Testis (tissue), 3 donors: ENCODE measurements around the gene MTF1. TPM values are rescaled to one million over a fixed set of nuclear protein-coding genes. Genes with fewer than 3 reads are reported as not detected.
A peak's percentile ranks its signal among the peaks of the same experiment; 100 is the strongest.

Source experiments
- DNase-seq: peaks from one replicate; pipeline ENCODE4 v3.0.0-alpha.2; 2019
- H3K27ac ChIP-seq, 2 donors: fragments of 200-600 bp; sonication (generic); one replicate each; pipeline ENCODE4 v1.5.1; 2019
- H3K27me3 ChIP-seq: fragments of 200-600 bp; sonication (generic); one replicate; pipeline ENCODE4 v1.5.1; 2019
- H3K36me3 ChIP-seq: fragments of 200-600 bp; sonication (generic); one replicate; pipeline ENCODE4 v1.5.1; 2017; ENCODE audit warnings: low read depth; ENCODE audit errors: missing control alignments
- H3K4me1 ChIP-seq: fragments of 200-600 bp; sonication (generic); one replicate; pipeline ENCODE4 v1.5.1; 2019
- H3K4me3 ChIP-seq, 2 donors: fragments of 200-600 bp; sonication (generic); one replicate each; pipeline ENCODE4 v1.5.1; 2017 to 2019
- H3K9me3 ChIP-seq: fragments of 200-600 bp; sonication (generic); one replicate; pipeline ENCODE4 v1.5.1; 2017
- CTCF ChIP-seq, 3 experiments: fragments of 450-650 bp in 2 of 3; fragments of 200-600 bp in 1 of 3; sonication (generic) in 1 of 3; IDR thresholded peaks; one replicate each; pipeline ENCODE4 v1.5.1; 2016 to 2019; ENCODE audit warnings: antibody characterized with exemption in 3 of 3, mild to moderate bottlenecking in 2 of 3, moderate library complexity in 1 of 3
- POLR2A ChIP-seq: fragments of 450-650 bp; IDR thresholded peaks from one replicate; pipeline ENCODE4 v1.6.1; 2017; ENCODE audit warnings: antibody characterized with exemption, mild to moderate bottlenecking, moderate library complexity
- WGBS, 2 donors: methylation state at CpG; one replicate each; pipeline ENCODE4 v1.1.5; 2018; 5-methylcytosine and 5-hydroxymethylcytosine counted together
- intact Hi-C: fragments of 100-400 bp; cut with DNase I; formaldehyde crosslinking; loops from one replicate; pipeline ENCODE4 v1.15.1; 2023; ENCODE audit warnings: low total_unique reads
- polyA plus RNA-seq: library from polyadenylated mRNA; stranded (reverse); fragments of 350-450 nt; fragmentation: Illumina TruSeq; extraction: RNeasy Lipid Tissue Mini Kit (QIAGEN cat#74804); gene quantifications from one replicate; pipeline ENCODE4 v1.2.3, GENCODE V29; 2014; ENCODE audit warnings: low read depth, low replicate concordance; ENCODE audit not compliant: insufficient read depth
- total RNA-seq, 2 donors: library from RNA; depleted of rRNA; stranded (reverse); fragments of >200 nt; gene quantifications; one replicate each; pipeline ENCODE4 v1.2.3, GENCODE V29; 2016

MTF1 gene
- total and polyA plus RNA-seq, 3 donors from 2014 or later, result 12.8 to 35.9 (median 16.8) TPM

- Histone ChIP-seq H3K27ac (no peak overlapping the region), H3K4me3 (no peak overlapping the region), H3K9me3 (no peaks in the 10 kb centered on the region), H3K27me3 (no peaks in the 10 kb centered on the region), H3K36me3 (no peaks in the 10 kb centered on the region), H3K4me1 (no peaks in the 10 kb centered on the region)
- DNase-seq, result no peak
- WGBS, 2 donors, result 94 to 100% methylated on average over 1 of the region's 1 CpG
- intact Hi-C loops, result no loop called here
- TF ChIP-seq POLR2A, result no peak
- TF ChIP-seq CTCF (IDR thresholded peaks at IDR 0.05), result no peak
Observed at GRCh38 chr1:37866491-37866890, 7.1 kb upstream of the MTF1 start.

- Histone ChIP-seq H3K4me1 (no peaks in the 10 kb centered on the region), H3K9me3 (no peaks in the 10 kb centered on the region), H3K27me3 (no peaks in the 10 kb centered on the region), H3K36me3 (no peaks in the 10 kb centered on the region), H3K4me3 (no peak overlapping the region), H3K27ac (no peak overlapping the region)
- DNase-seq, result no peak
- WGBS, 2 donors, result 84 to 93% methylated on average over 5 to 6 of the region's 6 CpGs
- intact Hi-C loops, result no loop called here
- TF ChIP-seq POLR2A (no peak), CTCF (IDR thresholded peaks at IDR 0.05) (no peak)
Observed at GRCh38 chr1:37865348-37866120, 6.1 kb upstream of the MTF1 start.

- DNase-seq, result no peak
- intact Hi-C loops, result no loop called here
- Histone ChIP-seq H3K4me3 (no peak overlapping the region), H3K36me3 (no peaks in the 10 kb centered on the region), H3K27me3 (no peaks in the 10 kb centered on the region), H3K4me1 (peaks cover 13% of the 10 kb centered on the region), H3K27ac (no peak overlapping the region), H3K9me3 (no peaks in the 10 kb centered on the region)
- WGBS, 2 donors, result 84 to 89% methylated on average over 3 of the region's 3 CpGs
- TF ChIP-seq POLR2A (no peak), CTCF (IDR thresholded peaks at IDR 0.05) (no peak)
Observed at GRCh38 chr1:37862330-37862729, 2.9 kb upstream of the MTF1 start.

GRCh38 chr1:37861151-37861550 lies 1.8 kb upstream of the MTF1 start:
- Histone ChIP-seq H3K27ac (no peak overlapping the region), H3K4me3 (no peak overlapping the region), H3K27me3 (no peaks in the 10 kb centered on the region), H3K36me3 (no peaks in the 10 kb centered on the region), H3K9me3 (no peaks in the 10 kb centered on the region), H3K4me1 (peaks cover 13% of the 10 kb centered on the region)
- intact Hi-C loops, result no loop called here
- TF ChIP-seq POLR2A, result no peak
- no peak for TF ChIP-seq CTCF (IDR thresholded peaks at IDR 0.05)
- 83 to 91% methylated on average over 4 of the region's 4 CpGs for WGBS, 2 donors
- DNase-seq, result no peak

GRCh38 chr1:37860346-37860666 lies 914 bp upstream of the MTF1 start:
- TF ChIP-seq POLR2A (no peak), CTCF (IDR thresholded peaks at IDR 0.05) (no peak)
- no peak for DNase-seq
- H3K9me3 ChIP-seq, result no peaks in the 10 kb centered on the region
- peaks cover 13% of the 10 kb centered on the region for H3K4me1 ChIP-seq
- peak overlapping the region; percentile 70 to 94 for H3K4me3 ChIP-seq
- no peaks in the 10 kb centered on the region for H3K36me3 ChIP-seq
- 15 to 20% methylated on average over 5 of the region's 5 CpGs for WGBS, 2 donors
- no peaks in the 10 kb centered on the region for H3K27me3 ChIP-seq
- intact Hi-C loops, result no loop called here
- peak overlapping the region; percentile 85 to 90 for H3K27ac ChIP-seq
